KMS-11 (cell line): ENCODE data around the gene RAB6C.
"Not testable (repeated sequence)": the region's sequence is repeated elsewhere in the genome, so short reads cannot be mapped to it uniquely, and the experiment has no call there.

Source experiments
- H2AFZ ChIP-seq: fragments of 200-600 bp; sonication (generic); 2 replicates; pipeline ENCODE4 v1.6.1; 2016; ENCODE audit warnings: antibody characterized with exemption, mixed run types, low read depth
- H3K27ac ChIP-seq: fragments of 200-600 bp; sonication (generic); 2 replicates; pipeline ENCODE4 v1.6.1; 2016; ENCODE audit warnings: mild to moderate bottlenecking, mixed run types
- H3K27me3 ChIP-seq: fragments of 200-600 bp; sonication (generic); 2 replicates; pipeline ENCODE4 v1.6.1; 2017; ENCODE audit warnings: mild to moderate bottlenecking, low read depth, mixed run types, moderate library complexity; ENCODE audit not compliant: insufficient read depth
- H3K36me3 ChIP-seq: fragments of 200-600 bp; sonication (generic); 2 replicates; pipeline ENCODE4 v1.6.1; 2017; ENCODE audit warnings: mild to moderate bottlenecking, mixed run types; ENCODE audit not compliant: insufficient read depth
- H3K4me1 ChIP-seq: fragments of 200-600 bp; sonication (generic); 2 replicates; pipeline ENCODE4 v1.6.1; 2016; ENCODE audit warnings: mild to moderate bottlenecking, low read depth, mixed run types; ENCODE audit not compliant: poor library complexity, severe bottlenecking
- H3K4me2 ChIP-seq: fragments of 200-600 bp; sonication (generic); 2 replicates; pipeline ENCODE4 v1.7.0; 2016; ENCODE audit warnings: mild to moderate bottlenecking, mixed run types
- H3K4me3 ChIP-seq: fragments of 200-600 bp; sonication (generic); IDR thresholded peaks from 2 replicates; pipeline ENCODE4 v1.6.1; 2017; ENCODE audit warnings: low read depth, low read length, mixed read lengths; ENCODE audit not compliant: insufficient read depth
- H3K79me2 ChIP-seq: fragments of 200-600 bp; sonication (generic); 2 replicates; pipeline ENCODE4 v1.6.1; 2016; ENCODE audit warnings: low read depth, mixed run types; ENCODE audit not compliant: insufficient read depth
- H3K9ac ChIP-seq: fragments of 200-600 bp; sonication (generic); 2 replicates; pipeline ENCODE4 v1.6.1; 2016; ENCODE audit warnings: mild to moderate bottlenecking, mixed run types
- H4K20me1 ChIP-seq: fragments of 200-600 bp; sonication (generic); 2 replicates; pipeline ENCODE4 v1.6.1; 2016; ENCODE audit warnings: mild to moderate bottlenecking, mixed run types; ENCODE audit not compliant: insufficient read depth
- CTCF ChIP-seq: fragments of 200-600 bp; sonication (generic); conservative IDR thresholded peaks from 2 replicates; pipeline ENCODE4 v1.6.1; 2017; ENCODE audit warnings: low read depth, mild to moderate bottlenecking, antibody characterized with exemption, low read length, moderate library complexity, mixed read lengths

RAB6C gene

GRCh38 chr2:129979629-129980155 is at the start of gene RAB6C:
TSS of gene RAB6C (plus strand) at chr2:129979666. CDS start at chr2:129980116, 450 bp downstream.
- not testable (repeated sequence) for H3K27ac ChIP-seq, H3K4me1 ChIP-seq, H3K79me2 ChIP-seq, H3K36me3 ChIP-seq, H3K4me2 ChIP-seq, H4K20me1 ChIP-seq, H2AFZ ChIP-seq, H3K27me3 ChIP-seq, H3K4me3 ChIP-seq, H3K9ac ChIP-seq

DNA sequence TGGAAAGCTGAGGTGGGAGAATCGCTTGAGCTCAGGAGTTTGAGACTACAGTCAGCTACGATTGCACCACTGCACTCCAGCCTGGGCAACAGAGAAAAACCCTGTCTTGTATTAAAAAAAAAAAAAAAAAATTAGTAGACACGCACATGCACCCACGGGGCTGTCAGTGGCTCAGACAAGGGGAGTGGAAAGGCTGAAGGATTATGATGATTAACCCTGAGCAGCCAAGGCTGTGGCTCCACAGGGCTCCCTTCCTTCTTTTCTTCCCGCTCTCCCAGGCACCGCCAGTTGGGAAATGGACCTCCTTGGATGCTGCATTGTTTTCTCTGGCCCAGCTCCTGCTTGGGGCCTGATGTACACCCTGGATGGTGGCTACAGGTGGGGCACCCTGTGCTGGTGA is 49.0 kb upstream of the RAB6C start:
- no peaks in the 10 kb centered on the region for H3K79me2 ChIP-seq
- no peaks in the 10 kb centered on the region for H4K20me1 ChIP-seq
- H3K4me3 ChIP-seq: no peak overlapping the region
- no peaks in the 10 kb centered on the region for H3K36me3 ChIP-seq
- H3K27ac ChIP-seq: no peak overlapping the region
- H3K4me1 ChIP-seq: no peaks in the 10 kb centered on the region
- no peaks in the 10 kb centered on the region for H3K27me3 ChIP-seq
- no peak overlapping the region for H3K4me2 ChIP-seq
- TF ChIP-seq CTCF: no peak
- no peak overlapping the region for H3K9ac ChIP-seq
- no peak overlapping the region for H2AFZ ChIP-seq

GRCh38 chr2:129933387-129933786 is 46.1 kb upstream of the RAB6C start:
- H3K4me2 ChIP-seq, H4K20me1 ChIP-seq, H3K27ac ChIP-seq: not testable (repeated sequence)

GRCh38 chr2:129934044-129934822 is 45.2 kb upstream of the RAB6C start:
- Histone ChIP-seq H2AFZ (no peak overlapping the region), H3K4me2 (no peak overlapping the region)

More at GRCh38 chr2:129933387-129933786, 46.1 kb upstream of the RAB6C start:
- not testable (repeated sequence) for H3K79me2 ChIP-seq, H3K4me3 ChIP-seq, H3K9ac ChIP-seq, H2AFZ ChIP-seq, H3K4me1 ChIP-seq, H3K27me3 ChIP-seq, H3K36me3 ChIP-seq

DNA sequence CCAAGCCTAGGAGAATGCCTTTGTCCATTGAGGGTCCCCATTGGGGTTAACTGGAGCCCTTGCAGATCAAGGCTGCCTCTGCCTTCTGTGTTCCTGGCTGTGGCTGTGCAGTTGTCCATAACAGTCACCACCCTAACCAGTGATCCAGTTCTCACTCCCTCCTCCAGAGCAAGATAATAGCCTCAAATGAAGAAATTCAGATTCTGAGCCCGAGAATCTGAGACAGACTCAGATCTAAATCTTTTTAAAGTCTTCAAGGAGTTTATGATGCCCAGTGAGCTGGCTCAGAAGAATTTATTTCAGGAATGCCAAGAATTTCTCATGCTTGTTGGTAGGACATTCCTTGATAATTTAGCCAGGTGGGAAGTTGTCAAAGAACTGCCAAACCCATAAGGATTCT is 44.3 kb upstream of the RAB6C start:
- no peak overlapping the region for H3K27ac ChIP-seq
- H3K4me2 ChIP-seq: no peak overlapping the region
- TF ChIP-seq CTCF: no peak
- H3K4me1 ChIP-seq: no peaks in the 10 kb centered on the region
- H3K4me3 ChIP-seq: no peak overlapping the region
- H3K27me3 ChIP-seq: no peaks in the 10 kb centered on the region
- H3K79me2 ChIP-seq: no peaks in the 10 kb centered on the region
- H2AFZ ChIP-seq: no peak overlapping the region
- no peaks in the 10 kb centered on the region for H3K36me3 ChIP-seq
- no peak overlapping the region for H3K9ac ChIP-seq
- H4K20me1 ChIP-seq: no peaks in the 10 kb centered on the region

More at GRCh38 chr2:129934044-129934822, 45.2 kb upstream of the RAB6C start:
- TF ChIP-seq CTCF: no peak
- no peaks in the 10 kb centered on the region for H4K20me1 ChIP-seq
- no peak overlapping the region for H3K4me3 ChIP-seq
- H3K4me1 ChIP-seq: no peaks in the 10 kb centered on the region
- no peaks in the 10 kb centered on the region for H3K27me3 ChIP-seq
- no peak overlapping the region for H3K27ac ChIP-seq
- H3K9ac ChIP-seq: no peak overlapping the region
- H3K79me2 ChIP-seq: no peaks in the 10 kb centered on the region
- no peaks in the 10 kb centered on the region for H3K36me3 ChIP-seq
